Ovary (tissue), 9 donors: ENCODE data around the gene SH2D1A. TPM values are rescaled to one million over a fixed set of nuclear protein-coding genes. Genes with fewer than 3 reads are reported as not detected.

Source experiments
- DNase-seq, 5 donors: peaks; one replicate each; pipeline ENCODE4 v3.0.0-alpha.2; 2019 to 2020
- H3K27ac ChIP-seq, 2 donors: fragments of 200-600 bp; one replicate each; pipeline versions ENCODE4 v1.5.1 to v1.8.0; 2019 to 2022
- H3K27me3 ChIP-seq: fragments of 200-600 bp; one replicate; pipeline ENCODE4 v1.8.0; 2022
- H3K36me3 ChIP-seq: fragments of 200-600 bp; sonication (generic); one replicate; pipeline ENCODE4 v1.5.1; 2019
- H3K4me1 ChIP-seq: one replicate; pipeline ENCODE4 v1.8.1; 2013; ENCODE audit warnings: mild to moderate bottlenecking, moderate library complexity; ENCODE audit not compliant: insufficient read depth
- H3K4me3 ChIP-seq: fragments of 200-600 bp; sonication (generic); one replicate; pipeline ENCODE4 v1.5.1; 2017
- H3K9me3 ChIP-seq, 2 donors: fragments of 200-600 bp in 1 of 2; sonication (generic) in 1 of 2; one replicate each; pipeline versions ENCODE4 v1.5.1 to v1.8.1; 2013 to 2019; ENCODE audit warnings: mild to moderate bottlenecking in 1 of 2, moderate library complexity in 1 of 2
- CTCF ChIP-seq, 3 donors: fragments of 450-650 bp in 2 of 3; fragments of 200-600 bp in 1 of 3; IDR thresholded peaks; one replicate each; pipeline versions ENCODE4 v1.5.1 to v1.8.0; 2016 to 2022; ENCODE audit warnings: antibody characterized with exemption in 3 of 3, mild to moderate bottlenecking in 1 of 3
- EP300 ChIP-seq: sonication (generic); formaldehyde crosslinking; IDR thresholded peaks from one replicate; pipeline ENCODE4 v1.6.1; 2017; ENCODE audit warnings: antibody characterized with exemption
- POLR2A ChIP-seq: fragments of 450-650 bp; IDR thresholded peaks from one replicate; pipeline ENCODE4 v1.6.1; 2017; ENCODE audit warnings: antibody characterized with exemption, mild to moderate bottlenecking, moderate library complexity
- WGBS, 3 donors: extraction: QIAGEN DNeasy Blood & Tissue Kit in 1 of 3; methylation state at CpG; one replicate each; pipeline versions ENCODE4 v1.1.5 to v1.1.7; 2013 to 2017; 5-methylcytosine and 5-hydroxymethylcytosine counted together
- intact Hi-C, 4 donors: fragments of 100-400 bp; cut with DNase I; formaldehyde crosslinking; loops; one replicate each; pipeline versions ENCODE4 v1.11.0 to v1.15.1; 2022 to 2023
- polyA plus RNA-seq, 2 donors: library from polyadenylated mRNA; stranded (reverse); fragments of 200-250 nt in 1 of 2; fragments of 350-450 nt in 1 of 2; fragmentation: Illumina TruSeq in 1 of 2; extraction: RNeasy Lipid Tissue Mini Kit (QIAGEN cat#74804) in 1 of 2; gene quantifications; one replicate each; pipeline ENCODE4 v1.2.3, GENCODE V29; 2013 to 2014
- total RNA-seq, 7 donors: library from RNA; depleted of rRNA in 2 of 7; stranded (reverse); fragments of >200 nt in 2 of 7; fragmentation: NEBNext Ultra II Directional in 3 of 7; extraction: Animal tissue kit (Norgen Biotek cat#: 25700) in 3 of 7; gene quantifications; one replicate each; pipeline versions ENCODE4 v1.1.0 to v1.2.4, GENCODE V29; 2016 to 2023
- donor health status: DM: no; HTN: no; CAD: no; lungs with moderate emphysema.
- donor health status: DM: no; HTN: no; CAD: no.
- donor health status: Bipolar disorder and iron deficiency.
- donor health status: DM: yes; HTN: yes; CAD: no.
- donor health status: DM: no; HTN: no; CAD: no.
- donor health status: DM: yes; HTN: yes; CAD: no.

The SH2D1A gene
- total and polyA plus RNA-seq, 9 donors: 0.12 to 0.88 (median 0.35) TPM; not detected in 3

- Histone ChIP-seq H3K27ac (no peak overlapping the region), H3K4me1 (no peaks in the 10 kb centered on the region), H3K36me3 (no peaks in the 10 kb centered on the region), H3K9me3 (no peaks in the 10 kb centered on the region), H3K27me3 (no peaks in the 10 kb centered on the region), H3K4me3 (no peak overlapping the region)
- no peak for DNase-seq
- TF ChIP-seq EP300 (no peak), POLR2A (no peak), CTCF (IDR thresholded peaks at IDR 0.05) (no peak)
- intact Hi-C loops: no loop called here
Measured at GRCh38 chrX:124369722-124370121, 23.4 kb downstream of the SH2D1A start.

DNA sequence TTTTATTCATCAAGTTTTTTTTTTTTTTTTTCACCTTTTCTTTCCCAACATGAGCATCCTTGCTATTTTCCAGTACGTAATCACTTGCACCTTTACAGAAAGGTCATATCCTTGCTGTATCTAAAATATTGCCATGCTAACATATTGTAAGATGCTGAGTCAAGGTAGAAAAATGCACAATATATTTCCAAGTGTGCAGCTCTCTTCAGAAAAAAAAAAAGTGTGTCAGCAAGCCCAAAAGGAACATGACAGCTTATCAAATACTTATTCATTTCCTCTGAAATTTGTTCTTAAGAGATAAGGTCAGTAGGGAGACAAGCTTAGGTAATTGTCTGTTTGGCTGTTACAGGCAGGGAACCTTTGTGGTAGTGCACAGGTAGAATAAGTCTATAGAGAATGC, 27.0 kb downstream of the SH2D1A start:
- no peak for TF ChIP-seq POLR2A
- TF ChIP-seq EP300: no peak
- TF ChIP-seq CTCF (IDR thresholded peaks at IDR 0.05): no peak
- intact Hi-C loops: no loop called here
- DNase-seq: no peak
- H3K9me3 ChIP-seq: no peaks in the 10 kb centered on the region
- H3K4me1 ChIP-seq: no peaks in the 10 kb centered on the region
- no peak overlapping the region for H3K27ac ChIP-seq
- H3K27me3 ChIP-seq: no peaks in the 10 kb centered on the region
- WGBS, 3 donors: 60 to 80% (median 68%) methylated on average over 1 of the region's 1 CpG
- H3K4me3 ChIP-seq: no peak overlapping the region
- H3K36me3 ChIP-seq: no peaks in the 10 kb centered on the region

DNA sequence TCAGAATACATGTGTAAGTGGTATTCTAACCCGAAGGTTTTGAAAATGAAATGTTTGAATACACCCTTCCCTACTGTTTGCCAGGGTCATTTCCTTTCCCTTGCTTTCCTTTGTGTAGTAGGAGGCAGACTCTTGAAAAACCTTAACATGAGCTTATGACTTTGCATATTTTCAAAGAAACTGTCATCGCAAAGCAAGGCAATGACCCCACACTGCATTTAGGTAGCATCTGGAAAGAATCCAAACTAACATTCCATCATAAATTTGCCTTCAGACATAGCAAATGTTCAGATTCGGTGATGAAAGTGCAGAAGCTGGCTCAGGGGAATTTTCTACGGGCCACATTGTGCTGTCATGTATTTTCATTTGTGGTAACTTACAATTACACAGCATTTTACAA, 32.3 kb downstream of the SH2D1A start:
- intact Hi-C loops: no loop called here
- no peak for TF ChIP-seq EP300
- no peak for TF ChIP-seq CTCF (IDR thresholded peaks at IDR 0.05)
- TF ChIP-seq POLR2A: no peak

GRCh38 chrX:124383354-124383753, 37.0 kb downstream of the SH2D1A start:
- no peaks in the 10 kb centered on the region for H3K36me3 ChIP-seq
- intact Hi-C loops: no loop called here
- 66 to 79% (median 73%) methylated on average over 4 of the region's 4 CpGs for WGBS, 3 donors
- no peak for TF ChIP-seq POLR2A
- TF ChIP-seq EP300: no peak
- no peak for TF ChIP-seq CTCF (IDR thresholded peaks at IDR 0.05)
- no peak overlapping the region for H3K4me3 ChIP-seq
- H3K27me3 ChIP-seq: no peaks in the 10 kb centered on the region
- H3K4me1 ChIP-seq: no peaks in the 10 kb centered on the region
- H3K27ac ChIP-seq: no peak overlapping the region
- H3K9me3 ChIP-seq: no peaks in the 10 kb centered on the region
- DNase-seq: no peak

More for the DNA sequence above, 32.3 kb downstream of the SH2D1A start:
- 58 to 67% (median 65%) methylated on average over 4 of the region's 4 CpGs for WGBS, 3 donors
- Histone ChIP-seq H3K36me3 (no peaks in the 10 kb centered on the region), H3K27ac (no peak overlapping the region), H3K9me3 (no peaks in the 10 kb centered on the region), H3K4me1 (no peaks in the 10 kb centered on the region), H3K27me3 (no peaks in the 10 kb centered on the region), H3K4me3 (no peak overlapping the region)
- DNase-seq: no peak

DNA sequence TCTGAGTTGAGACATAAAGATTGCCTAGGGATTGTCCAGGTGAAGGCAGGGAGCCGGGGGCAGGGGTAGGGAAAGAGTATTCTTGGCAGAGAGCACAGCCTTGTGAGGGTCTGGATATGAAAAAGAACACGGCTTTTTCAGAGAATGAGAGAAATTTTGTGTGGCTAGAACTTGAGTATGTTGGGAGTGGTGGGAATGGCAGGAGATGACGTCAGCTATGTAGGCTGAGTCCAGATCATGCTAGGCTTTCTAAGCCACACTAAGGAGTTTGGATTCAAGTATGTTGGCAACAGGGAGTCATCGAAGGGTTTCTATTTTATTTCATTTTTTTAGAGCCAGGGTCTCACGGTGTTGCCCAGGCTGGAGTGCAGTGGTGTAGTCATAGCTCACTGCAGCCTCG, 40.0 kb downstream of the SH2D1A start:
- WGBS, 3 donors: 55 to 60% (median 57%) methylated on average over 6 of the region's 6 CpGs
- DNase-seq: no peak
- no peak overlapping the region for H3K27ac ChIP-seq
- no peaks in the 10 kb centered on the region for H3K36me3 ChIP-seq
- no peaks in the 10 kb centered on the region for H3K9me3 ChIP-seq
- TF ChIP-seq EP300: no peak
- no peak for TF ChIP-seq CTCF (IDR thresholded peaks at IDR 0.05)
- no peak for TF ChIP-seq POLR2A
- H3K27me3 ChIP-seq: no peaks in the 10 kb centered on the region
- intact Hi-C loops: no loop called here
- H3K4me3 ChIP-seq: no peak overlapping the region
- H3K4me1 ChIP-seq: no peaks in the 10 kb centered on the region
